ENCODE results near the gene C2CD4C. TPM values are rescaled to one million over a fixed set of nuclear protein-coding genes. Genes with fewer than 3 reads are reported as not detected.

The C2CD4C gene
- total and polyA plus RNA-seq, 2 experiments from 2014 or later: 2.1 to 12.5 TPM

DNA sequence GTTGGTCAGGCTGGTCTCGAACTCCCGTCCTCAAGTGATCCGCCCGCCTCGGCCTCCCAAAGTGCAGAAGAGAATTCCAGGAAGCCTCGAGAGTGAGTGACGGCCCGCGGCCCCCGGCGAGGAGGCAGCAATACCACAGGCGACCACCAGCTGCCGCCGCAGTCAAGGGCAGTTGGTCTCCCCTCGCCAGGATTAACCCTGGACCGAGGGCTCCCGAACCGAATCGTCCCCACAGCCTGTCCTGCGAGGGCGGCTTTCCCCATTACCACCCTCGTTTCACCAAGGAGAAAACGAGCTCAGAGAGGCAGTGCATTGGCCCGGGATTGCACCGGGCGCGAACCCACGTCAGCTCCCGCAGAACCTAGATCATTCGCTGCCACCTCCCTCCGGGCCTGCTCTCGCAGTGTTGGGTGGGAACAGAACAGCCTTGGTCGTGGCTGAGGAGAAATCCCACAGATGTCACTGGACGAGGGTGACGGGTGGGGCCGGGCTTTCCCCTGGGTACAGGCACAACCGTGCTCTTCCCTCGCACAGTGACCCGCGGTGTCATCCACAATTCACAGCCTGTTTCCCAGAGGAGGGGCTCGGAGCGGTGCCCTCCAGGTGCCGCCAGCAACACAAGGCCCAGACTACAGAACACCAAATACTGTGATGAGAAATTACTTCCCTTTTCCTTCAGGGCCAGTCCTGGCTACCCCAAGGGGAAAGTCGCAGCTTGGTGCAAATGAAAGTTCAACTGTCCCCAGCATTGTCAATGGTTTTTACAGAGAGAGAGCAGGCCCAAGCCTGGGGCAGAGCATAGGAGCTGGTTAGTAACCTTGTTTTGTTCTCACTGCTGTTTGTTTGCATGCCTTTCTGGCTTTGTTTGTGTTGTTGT, 24.8 kb downstream of the C2CD4C start:
- Mint-ChIP-seq H3K9me3 (peaks cover 25% of the 10 kb centered on the region), H3K27ac (no peak overlapping the region; the same call in 1 of the 2 replicates), H3K4me1 (peaks cover 20% of the 10 kb centered on the region), H3K36me3 (ENCODE audit: low read depth) (peaks cover 3% of the 10 kb centered on the region; the same call in 2 of the 3 replicates), H3K4me3 (no peak overlapping the region), H3K27me3 (ENCODE audit: insufficient read depth, low read depth, poor library complexity) (peaks cover 25% of the 10 kb centered on the region)
- DNase-seq (ENCODE audit: low spot score): peak; percentile 89
- Histone ChIP-seq H3K4me3 (no peak overlapping the region), H3K36me3 (ENCODE audit: insufficient read depth) (no peaks in the 10 kb centered on the region), H3K27me3 (ENCODE audit: insufficient read depth) (no peaks in the 10 kb centered on the region), H3K4me2 (no peak overlapping the region; the same call in 1 of the 2 replicates), H3K4me1 (ENCODE audit: insufficient read depth) (peaks cover 16% of the 10 kb centered on the region; the same call in 1 of the 2 replicates), H4K20me1 (replicated peaks; ENCODE audit: insufficient read depth) (no peaks in the 10 kb centered on the region), H3F3A (replicated peaks; ENCODE audit: low read depth) (no peaks in the 10 kb centered on the region), H3K79me2 (replicated peaks; ENCODE audit: insufficient read depth) (no peaks in the 10 kb centered on the region), H3K9me2 (ENCODE audit: insufficient read depth) (no peaks in the 10 kb centered on the region), H3K27ac (ENCODE audit: low read depth) (no peak overlapping the region), H2AFZ (peak overlapping the region; percentile 90)
- ATAC-seq: peak; percentile 97
- TF ChIP-seq, protein P1, sequence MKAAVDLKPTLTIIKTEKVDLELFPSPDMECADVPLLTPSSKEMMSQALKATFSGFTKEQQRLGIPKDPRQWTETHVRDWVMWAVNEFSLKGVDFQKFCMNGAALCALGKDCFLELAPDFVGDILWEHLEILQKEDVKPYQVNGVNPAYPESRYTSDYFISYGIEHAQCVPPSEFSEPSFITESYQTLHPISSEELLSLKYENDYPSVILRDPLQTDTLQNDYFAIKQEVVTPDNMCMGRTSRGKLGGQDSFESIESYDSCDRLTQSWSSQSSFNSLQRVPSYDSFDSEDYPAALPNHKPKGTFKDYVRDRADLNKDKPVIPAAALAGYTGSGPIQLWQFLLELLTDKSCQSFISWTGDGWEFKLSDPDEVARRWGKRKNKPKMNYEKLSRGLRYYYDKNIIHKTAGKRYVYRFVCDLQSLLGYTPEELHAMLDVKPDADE (IDR thresholded peaks at IDR 0.05): no peak
- TF ChIP-seq, protein P2, sequence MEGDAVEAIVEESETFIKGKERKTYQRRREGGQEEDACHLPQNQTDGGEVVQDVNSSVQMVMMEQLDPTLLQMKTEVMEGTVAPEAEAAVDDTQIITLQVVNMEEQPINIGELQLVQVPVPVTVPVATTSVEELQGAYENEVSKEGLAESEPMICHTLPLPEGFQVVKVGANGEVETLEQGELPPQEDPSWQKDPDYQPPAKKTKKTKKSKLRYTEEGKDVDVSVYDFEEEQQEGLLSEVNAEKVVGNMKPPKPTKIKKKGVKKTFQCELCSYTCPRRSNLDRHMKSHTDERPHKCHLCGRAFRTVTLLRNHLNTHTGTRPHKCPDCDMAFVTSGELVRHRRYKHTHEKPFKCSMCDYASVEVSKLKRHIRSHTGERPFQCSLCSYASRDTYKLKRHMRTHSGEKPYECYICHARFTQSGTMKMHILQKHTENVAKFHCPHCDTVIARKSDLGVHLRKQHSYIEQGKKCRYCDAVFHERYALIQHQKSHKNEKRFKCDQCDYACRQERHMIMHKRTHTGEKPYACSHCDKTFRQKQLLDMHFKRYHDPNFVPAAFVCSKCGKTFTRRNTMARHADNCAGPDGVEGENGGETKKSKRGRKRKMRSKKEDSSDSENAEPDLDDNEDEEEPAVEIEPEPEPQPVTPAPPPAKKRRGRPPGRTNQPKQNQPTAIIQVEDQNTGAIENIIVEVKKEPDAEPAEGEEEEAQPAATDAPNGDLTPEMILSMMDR (conservative IDR thresholded peaks at IDR 0.05; ENCODE audit: low read depth in 2 of 2): peak; percentile 56 to 90
- TF ChIP-seq EZH2phosphoT487 (IDR thresholded peaks at IDR 0.05; ENCODE audit: unreplicated experiment): no peak
- TF ChIP-seq POLR2AphosphoS5 (IDR thresholded peaks at IDR 0.05; ENCODE audit: low read depth): no peak
- TF ChIP-seq, protein P3, sequence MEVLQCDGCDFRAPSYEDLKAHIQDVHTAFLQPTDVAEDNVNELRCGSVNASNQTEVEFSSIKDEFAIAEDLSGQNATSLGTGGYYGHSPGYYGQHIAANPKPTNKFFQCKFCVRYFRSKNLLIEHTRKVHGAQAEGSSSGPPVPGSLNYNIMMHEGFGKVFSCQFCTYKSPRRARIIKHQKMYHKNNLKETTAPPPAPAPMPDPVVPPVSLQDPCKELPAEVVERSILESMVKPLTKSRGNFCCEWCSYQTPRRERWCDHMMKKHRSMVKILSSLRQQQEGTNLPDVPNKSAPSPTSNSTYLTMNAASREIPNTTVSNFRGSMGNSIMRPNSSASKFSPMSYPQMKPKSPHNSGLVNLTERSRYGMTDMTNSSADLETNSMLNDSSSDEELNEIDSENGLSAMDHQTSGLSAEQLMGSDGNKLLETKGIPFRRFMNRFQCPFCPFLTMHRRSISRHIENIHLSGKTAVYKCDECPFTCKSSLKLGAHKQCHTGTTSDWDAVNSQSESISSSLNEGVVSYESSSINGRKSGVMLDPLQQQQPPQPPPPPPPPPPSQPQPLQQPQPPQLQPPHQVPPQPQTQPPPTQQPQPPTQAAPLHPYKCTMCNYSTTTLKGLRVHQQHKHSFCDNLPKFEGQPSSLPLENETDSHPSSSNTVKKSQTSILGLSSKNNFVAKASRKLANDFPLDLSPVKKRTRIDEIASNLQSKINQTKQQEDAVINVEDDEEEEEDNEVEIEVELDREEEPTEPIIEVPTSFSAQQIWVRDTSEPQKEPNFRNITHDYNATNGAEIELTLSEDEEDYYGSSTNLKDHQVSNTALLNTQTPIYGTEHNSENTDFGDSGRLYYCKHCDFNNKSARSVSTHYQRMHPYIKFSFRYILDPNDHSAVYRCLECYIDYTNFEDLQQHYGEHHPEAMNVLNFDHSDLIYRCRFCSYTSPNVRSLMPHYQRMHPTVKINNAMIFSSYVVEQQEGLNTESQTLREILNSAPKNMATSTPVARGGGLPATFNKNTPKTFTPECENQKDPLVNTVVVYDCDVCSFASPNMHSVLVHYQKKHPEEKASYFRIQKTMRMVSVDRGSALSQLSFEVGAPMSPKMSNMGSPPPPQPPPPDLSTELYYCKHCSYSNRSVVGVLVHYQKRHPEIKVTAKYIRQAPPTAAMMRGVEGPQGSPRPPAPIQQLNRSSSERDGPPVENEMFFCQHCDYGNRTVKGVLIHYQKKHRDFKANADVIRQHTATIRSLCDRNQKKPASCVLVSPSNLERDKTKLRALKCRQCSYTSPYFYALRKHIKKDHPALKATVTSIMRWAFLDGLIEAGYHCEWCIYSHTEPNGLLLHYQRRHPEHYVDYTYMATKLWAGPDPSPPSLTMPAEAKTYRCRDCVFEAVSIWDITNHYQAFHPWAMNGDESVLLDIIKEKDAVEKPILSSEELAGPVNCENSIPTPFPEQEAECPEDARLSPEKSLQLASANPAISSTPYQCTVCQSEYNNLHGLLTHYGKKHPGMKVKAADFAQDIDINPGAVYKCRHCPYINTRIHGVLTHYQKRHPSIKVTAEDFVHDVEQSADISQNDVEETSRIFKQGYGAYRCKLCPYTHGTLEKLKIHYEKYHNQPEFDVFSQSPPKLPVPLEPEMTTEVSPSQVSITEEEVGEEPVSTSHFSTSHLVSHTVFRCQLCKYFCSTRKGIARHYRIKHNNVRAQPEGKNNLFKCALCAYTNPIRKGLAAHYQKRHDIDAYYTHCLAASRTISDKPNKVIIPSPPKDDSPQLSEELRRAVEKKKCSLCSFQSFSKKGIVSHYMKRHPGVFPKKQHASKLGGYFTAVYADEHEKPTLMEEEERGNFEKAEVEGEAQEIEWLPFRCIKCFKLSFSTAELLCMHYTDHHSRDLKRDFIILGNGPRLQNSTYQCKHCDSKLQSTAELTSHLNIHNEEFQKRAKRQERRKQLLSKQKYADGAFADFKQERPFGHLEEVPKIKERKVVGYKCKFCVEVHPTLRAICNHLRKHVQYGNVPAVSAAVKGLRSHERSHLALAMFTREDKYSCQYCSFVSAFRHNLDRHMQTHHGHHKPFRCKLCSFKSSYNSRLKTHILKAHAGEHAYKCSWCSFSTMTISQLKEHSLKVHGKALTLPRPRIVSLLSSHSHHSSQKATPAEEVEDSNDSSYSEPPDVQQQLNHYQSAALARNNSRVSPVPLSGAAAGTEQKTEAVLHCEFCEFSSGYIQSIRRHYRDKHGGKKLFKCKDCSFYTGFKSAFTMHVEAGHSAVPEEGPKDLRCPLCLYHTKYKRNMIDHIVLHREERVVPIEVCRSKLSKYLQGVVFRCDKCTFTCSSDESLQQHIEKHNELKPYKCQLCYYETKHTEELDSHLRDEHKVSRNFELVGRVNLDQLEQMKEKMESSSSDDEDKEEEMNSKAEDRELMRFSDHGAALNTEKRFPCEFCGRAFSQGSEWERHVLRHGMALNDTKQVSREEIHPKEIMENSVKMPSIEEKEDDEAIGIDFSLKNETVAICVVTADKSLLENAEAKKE (CRISPR knock-in tag; IDR thresholded peaks at IDR 0.05): no peak
- TF ChIP-seq EZH2 (IDR thresholded peaks at IDR 0.05; ENCODE audit: low read depth, unreplicated experiment): no peak
- no peak for TF ChIP-seq JUNB (IDR thresholded peaks at IDR 0.05; ENCODE audit: unreplicated experiment)
- TF ChIP-seq ZNF331 (CRISPR knock-in tag; IDR thresholded peaks at IDR 0.05; ENCODE audit: low read depth): no peak
